ENCODE results near the gene DNAH14.

The DNAH14 gene

DNA sequence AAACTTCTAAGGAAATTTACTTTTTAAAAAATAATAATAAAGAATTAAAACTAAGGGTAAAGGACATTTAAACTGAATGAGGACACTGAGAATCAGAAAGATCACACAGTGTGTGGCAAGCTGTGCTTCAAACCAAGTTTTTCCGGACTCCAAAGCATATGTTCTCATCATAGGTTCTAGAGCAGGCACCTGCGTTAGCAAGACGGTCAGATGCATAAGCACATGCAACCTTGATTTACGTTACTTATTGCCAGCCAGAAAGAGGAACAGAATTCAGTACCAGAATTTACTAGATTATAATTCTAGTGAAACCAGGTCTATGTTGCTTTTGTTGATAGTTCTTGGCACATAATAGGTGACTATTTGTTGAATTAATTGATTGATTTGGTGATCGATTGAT, 504.6 kb downstream of the DNAH14 start:
- no peak for DNase-seq

DNA sequence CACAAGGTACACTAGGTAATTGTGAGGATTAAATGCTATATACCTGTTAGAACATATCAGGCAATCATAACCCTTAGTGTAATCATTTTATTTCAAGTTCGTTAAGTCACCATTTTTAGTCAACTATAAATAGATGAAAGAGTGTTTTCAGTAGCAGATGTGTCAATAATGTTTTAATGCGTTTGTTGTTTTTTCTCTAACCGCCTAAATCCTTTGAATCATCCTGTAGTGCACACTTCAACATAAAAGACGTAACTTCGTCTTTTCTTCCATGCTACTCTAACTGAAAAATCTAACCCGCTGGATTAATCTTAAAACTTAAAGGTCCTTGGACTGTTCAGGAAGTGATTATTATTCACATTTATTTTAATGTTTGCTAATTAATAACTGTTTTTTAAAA, 505.6 kb downstream of the DNAH14 start:
- DNase-seq, result no peak

DNA sequence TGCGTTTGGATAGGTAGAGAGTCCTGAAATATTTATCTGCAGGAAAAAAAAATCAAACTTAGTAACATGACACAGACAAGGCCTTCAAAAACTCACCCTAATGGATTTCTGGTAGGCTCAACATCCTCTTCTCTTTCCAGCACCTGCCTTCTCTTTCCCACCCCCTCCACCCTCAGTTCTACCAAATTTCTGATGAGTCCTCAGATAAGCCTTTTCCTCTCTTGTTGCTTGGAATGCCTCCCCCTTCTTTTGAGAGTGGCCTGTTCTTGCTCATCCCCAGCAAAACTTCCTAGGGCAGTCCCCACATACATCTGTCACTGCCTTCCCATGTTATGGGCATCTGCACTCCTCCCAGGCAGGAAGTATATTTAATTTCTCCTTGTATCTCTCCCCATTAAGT, 506.0 kb downstream of the DNAH14 start:
- no peak for DNase-seq

DNA sequence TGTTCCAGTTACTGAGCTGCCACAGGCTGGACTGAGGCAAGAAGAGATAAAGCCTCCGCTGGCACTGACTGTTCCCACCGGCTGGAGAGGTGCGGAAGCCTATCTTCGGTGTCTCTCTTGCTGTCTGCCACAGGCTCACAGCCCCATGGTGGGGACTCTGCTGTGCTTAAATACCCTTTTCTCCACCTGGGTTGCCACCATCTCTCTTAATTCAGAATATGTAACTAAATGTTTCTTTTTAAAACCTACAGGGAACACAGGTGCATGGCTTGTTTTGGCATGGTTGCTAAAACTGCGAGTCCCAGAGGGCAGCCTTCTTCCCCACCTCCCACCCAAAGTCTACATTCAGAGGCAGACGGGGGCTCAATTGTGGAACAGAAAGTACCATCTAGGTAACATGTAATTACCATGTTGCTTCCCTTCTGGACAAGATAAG, 506.5 kb downstream of the DNAH14 start:
- no peak for DNase-seq

DNA sequence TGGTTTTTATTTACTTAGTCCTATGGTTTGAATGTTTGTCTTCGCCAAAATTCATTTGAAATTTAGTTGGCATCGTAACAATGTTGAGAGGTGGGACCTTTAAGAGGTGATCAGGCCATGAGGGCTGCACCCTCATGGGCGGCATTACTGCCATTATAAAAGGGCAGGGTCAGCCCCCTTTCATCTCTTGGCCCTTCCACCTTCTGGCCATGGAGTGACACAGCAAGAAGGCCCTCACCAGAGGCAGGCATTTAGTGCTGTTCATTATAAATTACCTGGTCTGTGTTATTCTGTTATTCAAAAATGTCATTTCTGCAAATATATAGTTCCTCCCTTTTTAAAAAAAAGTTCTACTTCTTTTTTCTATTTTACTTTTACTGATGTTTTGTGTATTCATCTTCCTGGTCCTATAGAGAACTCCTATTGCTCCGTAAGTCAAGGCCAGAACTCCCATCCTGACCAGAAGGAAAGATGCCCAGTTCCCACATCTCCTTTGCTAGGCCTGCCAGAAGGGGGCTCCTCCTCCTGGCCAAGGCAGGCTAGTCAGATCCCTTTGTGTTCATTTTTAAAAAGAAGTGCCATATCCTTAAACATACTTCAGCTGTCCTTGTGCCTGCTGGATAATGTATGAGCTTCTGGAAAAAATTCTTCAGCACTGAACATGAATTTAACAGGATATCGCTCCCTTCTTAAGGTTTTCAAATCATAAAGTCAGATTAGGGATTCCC, 508.4 kb downstream of the DNAH14 start:
- DNase-seq, result peak; percentile 29

DNA sequence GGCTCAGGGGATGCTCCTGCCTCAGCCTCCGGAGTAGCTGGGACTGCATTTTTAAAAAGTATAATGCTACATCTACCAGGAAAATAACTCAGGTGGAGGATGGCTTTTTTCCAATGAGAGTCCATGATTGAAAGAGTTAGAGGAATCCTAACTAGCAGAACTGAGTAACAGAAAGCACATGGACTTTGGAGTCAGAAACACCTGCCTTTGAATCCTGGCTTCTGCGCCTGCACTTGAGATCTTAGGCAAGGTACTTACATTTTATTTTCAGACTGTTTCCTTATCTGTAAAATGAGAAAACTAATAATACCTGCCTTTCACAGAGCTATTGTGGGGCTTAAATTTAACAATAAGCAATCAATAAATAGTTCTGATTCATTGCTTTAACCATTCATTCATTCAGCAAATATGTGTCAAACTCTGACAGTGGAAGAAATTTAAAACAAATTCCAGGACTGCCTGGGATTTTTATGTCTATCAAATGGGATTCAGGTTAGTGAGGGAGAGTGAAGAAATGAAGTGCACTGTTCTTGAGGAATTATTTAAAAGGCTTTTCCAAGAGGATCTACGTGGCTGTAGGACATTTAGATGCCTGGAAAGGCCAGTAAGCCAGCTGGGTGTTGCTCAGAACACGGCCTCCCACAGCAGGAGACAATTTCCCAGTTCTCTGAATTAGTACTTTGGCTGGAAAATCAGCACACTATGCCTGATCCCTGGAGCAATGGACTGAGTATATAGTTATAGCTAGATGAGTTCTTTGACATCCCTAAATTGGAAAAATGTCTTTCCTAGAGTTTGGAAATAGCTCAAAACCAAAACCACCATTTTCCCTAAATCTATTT, 511.1 kb downstream of the DNAH14 start:
- DNase-seq, result no peak

DNA sequence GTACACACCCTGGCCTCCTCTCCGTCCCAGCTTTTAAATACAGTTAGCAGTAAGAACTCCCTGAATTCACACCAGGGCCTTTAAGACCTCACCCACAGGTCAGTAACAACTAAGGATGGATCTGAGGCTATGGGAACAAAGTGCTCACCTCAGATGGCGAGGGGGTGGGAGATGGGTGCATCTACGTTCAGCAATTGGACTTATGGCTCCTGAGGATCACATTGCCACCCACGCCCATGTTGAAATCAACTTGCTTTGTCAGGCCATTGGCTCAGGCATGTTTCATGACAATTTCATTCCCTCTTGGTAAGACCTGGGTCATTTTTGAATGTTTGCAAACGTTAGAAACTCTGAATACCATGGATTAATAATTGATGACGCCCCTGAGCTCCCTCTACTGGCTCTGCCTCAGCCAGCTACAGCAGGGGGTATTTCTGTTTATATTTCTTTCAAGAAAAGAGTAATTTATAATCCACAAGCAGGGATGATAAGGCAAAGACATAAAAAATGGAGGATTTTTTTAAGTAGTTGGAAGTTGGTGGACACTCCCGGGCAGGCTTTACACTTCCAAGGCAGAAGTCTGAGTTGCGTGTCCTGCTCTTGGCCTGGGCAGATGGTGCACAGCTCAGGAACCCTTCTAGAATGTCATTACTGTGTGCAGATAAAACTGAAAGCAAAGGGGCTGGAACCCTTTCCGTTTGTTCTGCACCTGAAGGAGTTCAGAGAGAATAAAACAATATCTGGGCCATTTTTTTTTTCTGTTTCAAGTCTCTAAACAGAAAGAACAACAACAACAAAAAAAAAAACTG, 512.0 kb downstream of the DNAH14 start:
- no peak for DNase-seq

DNA sequence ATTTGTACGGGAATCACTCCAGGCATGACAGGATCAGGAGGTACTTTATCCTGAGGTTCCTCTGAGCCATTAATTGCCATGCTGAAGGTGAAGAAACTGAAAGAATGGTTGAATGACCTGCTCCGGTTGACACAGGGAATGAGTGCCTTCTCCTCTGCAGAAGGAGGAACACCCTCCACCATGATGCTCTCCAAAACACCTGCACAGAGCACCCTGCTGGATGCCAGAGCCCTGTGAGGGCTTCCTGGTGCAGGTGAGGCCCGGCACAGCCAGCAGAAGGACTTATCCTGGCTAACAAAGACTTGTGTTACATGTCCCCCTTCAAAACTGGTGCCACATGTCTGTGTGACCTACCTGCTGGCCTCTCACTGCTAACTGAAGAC, 512.6 kb downstream of the DNAH14 start:
- DNase-seq, result no peak

DNA sequence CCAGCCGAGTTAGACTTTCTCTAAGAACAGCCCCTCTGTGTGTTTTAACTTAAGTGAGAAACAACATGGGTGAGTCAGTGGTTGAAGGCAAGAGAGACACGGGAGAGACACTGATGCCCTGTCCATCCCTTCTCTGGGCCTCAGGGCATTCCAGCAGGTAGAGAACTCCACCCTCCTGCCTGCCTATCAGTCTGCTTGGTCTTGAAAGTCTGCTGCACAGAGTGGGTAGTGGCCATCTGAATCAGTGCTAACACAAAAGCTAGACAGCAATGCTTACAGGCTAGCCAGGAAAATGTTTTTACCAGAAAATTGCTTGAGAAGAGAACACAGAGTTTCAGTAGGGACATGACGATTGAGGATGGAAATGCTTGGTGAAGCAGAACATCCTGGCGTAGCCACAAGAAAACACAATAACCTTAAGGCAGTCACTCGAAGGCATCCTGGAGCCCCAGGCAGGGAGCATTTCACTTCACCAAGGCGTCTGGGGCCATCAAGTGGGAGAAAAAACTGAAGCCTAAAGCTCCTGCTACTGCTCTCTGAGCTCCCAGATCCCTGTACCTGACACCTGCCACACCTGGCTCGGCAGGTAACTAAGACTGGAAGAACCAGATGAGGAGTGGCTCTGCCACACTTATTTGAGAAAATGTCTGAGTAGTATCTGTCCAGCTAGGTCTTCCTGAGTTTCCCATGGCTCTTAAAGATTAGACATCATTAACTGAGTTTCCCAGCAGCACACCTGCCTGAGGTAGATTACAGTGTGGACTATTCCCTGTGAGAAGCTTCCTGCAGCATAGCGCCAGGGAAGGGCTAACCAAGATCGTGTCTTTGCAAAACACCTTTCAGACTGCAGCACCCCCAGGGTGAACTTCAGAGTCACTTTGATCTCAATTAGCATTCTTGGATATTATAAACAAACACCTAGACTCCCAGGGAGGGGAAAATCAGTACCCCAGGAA, 516.4 kb downstream of the DNAH14 start:
- DNase-seq, result no peak

DNA sequence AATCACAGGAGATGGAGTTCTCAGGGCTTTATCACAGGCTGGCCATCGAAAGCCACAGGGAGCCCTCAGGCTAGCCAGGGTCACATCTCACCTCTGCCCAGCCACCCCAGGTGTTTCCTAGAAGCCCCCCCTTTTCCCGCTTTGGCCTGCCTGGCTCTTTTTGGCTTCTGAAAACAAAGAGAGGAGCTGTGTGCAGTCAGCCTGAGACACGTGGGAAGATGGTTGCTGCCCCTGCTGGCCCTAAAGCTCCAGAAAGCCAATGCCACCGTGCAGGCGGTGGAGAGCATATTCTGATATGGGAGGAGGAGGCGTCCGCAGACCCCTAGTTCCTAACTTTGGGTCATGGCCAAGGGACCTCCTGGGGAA, 517.1 kb downstream of the DNAH14 start:
- no peak for DNase-seq

DNA sequence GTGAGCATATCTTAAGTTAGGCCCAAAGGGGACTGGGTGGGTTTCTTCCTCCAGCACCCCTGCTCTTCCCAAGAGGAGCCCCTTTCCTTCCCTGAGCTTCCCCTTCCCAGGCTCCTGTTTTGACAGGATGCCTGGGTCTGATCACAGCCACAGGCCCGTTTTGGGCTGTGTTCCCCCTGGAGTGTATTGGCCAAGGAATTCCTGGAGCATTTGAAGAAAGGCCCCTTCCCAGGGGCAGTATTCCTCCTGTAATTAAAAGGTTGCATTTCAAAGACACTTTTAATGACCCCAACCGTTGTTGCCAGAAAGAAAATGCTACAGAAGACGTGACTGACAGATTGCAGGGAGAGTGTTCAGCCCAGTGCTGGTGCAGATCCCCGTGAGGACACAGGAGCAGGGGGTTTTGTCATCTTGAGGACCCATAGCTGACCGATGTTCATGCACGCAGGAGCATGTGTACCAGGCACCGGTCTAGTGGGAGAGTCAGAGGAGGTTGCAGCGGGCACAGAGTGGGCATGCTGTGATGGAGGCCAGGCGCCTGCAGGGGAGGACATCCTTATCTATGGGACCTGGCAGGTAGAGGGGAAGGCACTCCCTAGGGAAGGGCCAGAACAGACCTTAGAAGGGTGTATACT, 517.6 kb downstream of the DNAH14 start:
- DNase-seq, result no peak

DNA sequence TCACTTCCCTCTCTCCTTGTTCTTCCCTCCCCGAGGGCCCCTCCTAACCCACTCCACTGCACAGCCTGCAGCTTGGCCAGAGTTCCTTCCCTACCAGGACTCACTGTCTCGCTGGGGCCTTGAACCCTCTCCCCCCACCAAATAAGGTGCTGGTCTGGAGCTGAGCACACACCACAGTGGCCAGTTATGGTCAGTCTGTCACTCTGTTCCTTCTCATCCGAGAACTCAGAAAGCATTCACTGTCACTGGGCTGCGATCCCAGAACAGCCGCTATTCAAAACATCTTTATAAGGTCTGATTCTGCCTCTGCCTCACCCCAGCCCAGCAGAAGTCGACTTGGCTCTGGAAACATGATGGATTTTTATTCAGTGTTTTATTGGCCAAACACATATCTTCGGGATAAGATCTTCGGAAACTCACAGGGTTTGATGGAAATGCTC, 518.2 kb downstream of the DNAH14 start:
- peak; percentile 36 for DNase-seq

DNA sequence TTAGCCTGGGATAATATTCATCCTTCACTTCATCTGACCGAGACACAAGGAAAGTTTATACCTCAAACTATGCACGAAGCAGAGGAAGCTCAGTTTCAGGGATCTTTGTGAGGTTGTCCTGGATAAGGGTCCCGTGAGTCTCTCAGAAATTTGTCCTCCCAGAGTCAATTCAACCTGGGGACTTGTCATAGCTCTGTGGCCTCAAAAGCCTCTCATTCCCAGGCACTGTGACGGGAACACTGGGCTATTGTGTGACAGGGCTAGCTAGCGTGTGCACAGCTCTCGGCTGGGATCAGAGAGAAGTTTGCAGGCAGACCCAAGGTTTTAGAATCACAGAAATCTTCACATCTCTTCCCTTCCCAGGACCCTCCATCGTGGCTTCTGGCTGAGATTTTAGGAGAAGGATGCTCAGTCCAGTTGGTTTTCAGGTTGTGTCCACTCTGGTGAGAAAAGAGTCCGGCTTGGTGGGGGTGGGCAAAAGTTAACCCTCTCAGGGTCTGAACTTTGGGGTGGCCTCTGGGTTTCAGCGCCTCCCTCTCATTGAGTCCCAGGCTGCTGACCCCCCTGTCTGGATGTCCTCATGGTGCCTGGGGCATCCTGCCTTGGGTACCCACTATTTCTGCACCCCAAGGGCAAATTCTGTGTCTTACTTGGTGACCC, 518.8 kb downstream of the DNAH14 start:
- DNase-seq, result no peak

Measured in fibroblast of skin of scalp (primary cell).